MG63 (cell line): ENCODE results near the gene PTPRB. TPM values are rescaled to one million over a fixed set of nuclear protein-coding genes. Genes with fewer than 3 reads are reported as not detected.

Source experiments
- DNase-seq: peaks from one replicate; pipeline ENCODE4 v3.0.0-alpha.2; 2020
- H3K27me3 ChIP-seq: fragments of 250-450 bp; sonication (Bioruptor Pico); 2 replicates; pipeline ENCODE4 v1.5.1; 2020; ENCODE audit warnings: mild to moderate bottlenecking, moderate library complexity
- H3K36me3 ChIP-seq: fragments of 250-450 bp; sonication (Bioruptor Pico); 2 replicates; pipeline ENCODE4 v1.5.1; 2020; ENCODE audit warnings: mild to moderate bottlenecking, moderate library complexity
- H3K4me3 ChIP-seq: fragments of 250-450 bp; sonication (Bioruptor Pico); 2 replicates; pipeline ENCODE4 v1.5.1; 2020; ENCODE audit warnings: mild to moderate bottlenecking, moderate library complexity
- H3K9me3 ChIP-seq: fragments of 250-450 bp; sonication (Bioruptor Pico); 2 replicates; pipeline ENCODE4 v1.5.1; 2020; ENCODE audit warnings: mild to moderate bottlenecking, moderate library complexity
- total RNA-seq: library from RNA; depleted of rRNA; stranded (reverse); fragments of >200 nt; shearing (Covaris generic); gene quantifications from 2 replicates; pipeline ENCODE4 v1.2.3, GENCODE V29; 2014; ENCODE audit warnings: low replicate concordance

The PTPRB gene
- total RNA-seq, 1 experiment from 2014 or later, result 1.1 TPM

DNA sequence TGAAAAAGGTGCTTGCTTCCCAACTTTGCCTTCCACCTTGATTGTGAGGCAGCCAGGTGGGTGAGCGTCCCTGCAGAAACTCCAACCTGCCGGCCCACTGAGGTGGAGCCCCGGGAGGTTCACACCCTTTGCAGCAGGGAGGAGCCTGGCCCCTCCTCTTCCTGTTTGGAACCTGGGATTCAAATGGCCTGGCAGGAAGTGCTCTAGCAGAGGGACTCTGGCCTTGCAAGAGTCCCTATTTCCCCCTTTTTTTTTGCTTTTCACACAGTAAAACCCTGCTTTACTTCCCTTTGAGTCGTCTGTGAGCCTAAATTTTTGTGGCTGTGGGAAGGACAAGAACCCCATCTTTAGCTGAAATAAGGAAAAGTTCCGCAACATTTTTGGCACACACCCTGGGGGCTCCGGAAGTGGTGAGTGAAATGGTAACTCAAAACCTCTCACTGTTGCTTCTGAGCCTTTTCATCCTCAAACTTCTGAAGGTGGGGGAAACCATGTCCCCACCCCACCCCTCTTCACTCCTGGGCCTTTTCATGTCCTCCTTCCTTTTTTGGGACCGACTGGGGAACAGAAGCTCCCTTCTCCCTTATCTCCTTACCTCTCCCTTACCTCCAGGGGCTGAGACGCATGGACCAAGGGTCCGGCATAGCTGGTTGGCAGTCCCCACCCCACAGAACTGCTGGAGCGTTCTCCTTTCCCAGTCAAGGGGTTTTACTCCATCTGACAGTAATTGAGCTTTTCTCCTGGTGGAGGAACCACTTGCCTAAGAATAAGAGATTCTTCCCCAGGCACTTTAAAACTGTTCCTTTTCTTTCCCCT, 169.1 kb downstream of the PTPRB start:
- DNase-seq, result no peak
- no peak overlapping the region for H3K4me3 ChIP-seq
- H3K27me3 ChIP-seq, result peaks cover 5% of the 10 kb centered on the region; the same call in 1 of the 2 replicates
- peaks cover 8% of the 10 kb centered on the region; the same call in 1 of the 2 replicates for H3K9me3 ChIP-seq
- no peaks in the 10 kb centered on the region for H3K36me3 ChIP-seq

DNA sequence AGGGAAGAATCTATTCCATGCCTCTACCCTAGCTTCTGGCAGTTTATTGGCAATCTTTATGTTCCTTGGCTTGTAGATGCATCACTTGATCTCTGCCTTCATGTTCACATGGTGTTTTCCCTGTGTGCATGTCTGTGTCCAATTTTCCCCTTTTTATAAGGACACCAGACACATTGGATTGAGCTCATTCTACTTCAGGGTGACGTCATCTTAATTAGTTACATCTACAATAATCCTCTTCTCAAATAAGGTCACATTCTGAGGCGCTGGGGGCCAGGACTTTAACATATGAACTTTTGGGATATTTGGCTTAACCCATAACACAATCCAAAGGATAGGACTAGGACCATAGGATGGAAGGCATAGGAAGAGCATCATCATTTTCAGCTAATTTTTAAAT, 169.8 kb downstream of the PTPRB start:
- no peak overlapping the region for H3K4me3 ChIP-seq
- H3K27me3 ChIP-seq, result peaks cover 5% of the 10 kb centered on the region; the same call in 1 of the 2 replicates
- no peaks in the 10 kb centered on the region for H3K36me3 ChIP-seq
- H3K9me3 ChIP-seq, result peaks cover 9% of the 10 kb centered on the region; the same call in 1 of the 2 replicates
- no peak for DNase-seq

DNA sequence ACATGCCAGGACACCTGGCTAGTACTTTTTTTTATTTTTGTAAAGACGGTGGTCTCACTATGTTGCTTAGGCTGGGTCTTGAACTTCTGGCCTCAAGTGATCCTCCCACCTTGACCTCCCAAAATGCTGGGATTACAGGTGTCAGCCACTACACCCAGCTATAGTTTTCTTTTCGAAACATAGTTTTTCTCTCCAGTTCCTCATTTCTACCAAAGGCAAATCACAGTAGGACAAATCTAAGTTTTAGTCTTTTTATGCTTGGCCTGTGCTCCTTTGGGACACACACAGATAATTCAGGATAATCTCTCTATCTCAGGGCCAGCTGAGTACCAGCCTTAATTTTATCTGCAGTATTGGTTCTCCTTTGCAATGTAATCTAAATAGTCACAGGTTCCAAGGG, 170.5 kb downstream of the PTPRB start:
- Histone ChIP-seq H3K4me3 (no peak overlapping the region), H3K36me3 (no peaks in the 10 kb centered on the region), H3K9me3 (peaks cover 9% of the 10 kb centered on the region; the same call in 1 of the 2 replicates), H3K27me3 (peaks cover 5% of the 10 kb centered on the region; the same call in 1 of the 2 replicates)
- no peak for DNase-seq
